ENCODE results near the gene FXYD6. TPM values are rescaled to one million over a fixed set of nuclear protein-coding genes. Genes with fewer than 3 reads are reported as not detected.

The FXYD6 gene
- total RNA-seq, 2 experiments from 2014 or later, result not detected

- CTCF ChIA-PET (ENCODE audit: unreplicated experiment), result no interaction called here
- no peak for DNase-seq (ENCODE audit: low spot score)
- no peaks in the 10 kb centered on the region for H3K4me1 ChIP-seq (ENCODE audit: insufficient read depth, low read length, poor library complexity, severe bottlenecking)
These were observed 45.4 kb upstream of the FXYD6 start for GRCh38 chr11:117921893-117922292.

GRCh38 chr11:117921456-117921855 lies 45.0 kb upstream of the FXYD6 start:
- H4K20me1 ChIP-seq (ENCODE audit: insufficient read depth, low read length), result no peaks in the 10 kb centered on the region
- intact Hi-C loops (cut with micrococcal nuclease; ENCODE audit: unreplicated experiment), result no loop called here
- no peak overlapping the region for H3K4me3 ChIP-seq (ENCODE audit: low read depth, low read length, poor library complexity, severe bottlenecking)
- ChIA-PET POLR2A (no interaction called here), CTCF (ENCODE audit: unreplicated experiment) (no interaction called here)
- TF ChIP-seq CTCF (conservative IDR thresholded peaks at IDR 0.05; ENCODE audit: low read length) (no peak), EZH2phosphoT487 (IDR thresholded peaks at IDR 0.05; ENCODE audit: borderline replicate concordance, low read depth, low read length) (no peak)
- H3K4me2 ChIP-seq (ENCODE audit: low read length), result no peak overlapping the region
- H3K9me3 ChIP-seq (ENCODE audit: low read length), result no peaks in the 10 kb centered on the region
- H3K36me3 ChIP-seq (ENCODE audit: insufficient read depth, low read length), result no peaks in the 10 kb centered on the region
- no peaks in the 10 kb centered on the region for H3K79me2 ChIP-seq (ENCODE audit: insufficient read depth, low read depth, low read length)
- no TSS peak for BruUV-seq (replicated peaks)
- no peak overlapping the region for H3K27ac ChIP-seq (ENCODE audit: low read depth, low read length, poor library complexity, severe bottlenecking)
- no peaks in the 10 kb centered on the region for H3K9me2 ChIP-seq (ENCODE audit: insufficient read depth, low read length)
- no peaks in the 10 kb centered on the region for H3K4me1 ChIP-seq (ENCODE audit: insufficient read depth, low read length, poor library complexity, severe bottlenecking)
- H2AFZ ChIP-seq (ENCODE audit: low read length), result no peak overlapping the region
- DNase-seq (ENCODE audit: low spot score), result no peak

More at GRCh38 chr11:117921893-117922292, 45.4 kb upstream of the FXYD6 start:
- Histone ChIP-seq H3K4me3 (ENCODE audit: low read depth, low read length, poor library complexity, severe bottlenecking) (no peak overlapping the region), H3K27ac (ENCODE audit: low read depth, low read length, poor library complexity, severe bottlenecking) (no peak overlapping the region), H3K9me2 (ENCODE audit: insufficient read depth, low read length) (no peaks in the 10 kb centered on the region), H4K20me1 (ENCODE audit: insufficient read depth, low read length) (no peaks in the 10 kb centered on the region), H3K36me3 (ENCODE audit: insufficient read depth, low read length) (no peaks in the 10 kb centered on the region), H3K79me2 (ENCODE audit: insufficient read depth, low read depth, low read length) (no peaks in the 10 kb centered on the region), H3K9me3 (ENCODE audit: low read length) (no peaks in the 10 kb centered on the region), H2AFZ (ENCODE audit: low read length) (no peak overlapping the region), H3K4me2 (ENCODE audit: low read length) (no peak overlapping the region)
- POLR2A ChIA-PET, result interaction anchor here (0.7 kb wide), 1 partner anchor 1199 kb away, joined by 3 read pairs; the partner anchor contains the start of gene HINFP
- TF ChIP-seq EZH2phosphoT487 (IDR thresholded peaks at IDR 0.05; ENCODE audit: borderline replicate concordance, low read depth, low read length), result no peak
- no peak for TF ChIP-seq CTCF (conservative IDR thresholded peaks at IDR 0.05; ENCODE audit: low read length)
- no TSS peak for BruUV-seq (replicated peaks)
- intact Hi-C loops (cut with micrococcal nuclease; ENCODE audit: unreplicated experiment), result no loop called here

- no TSS peak for BruUV-seq (replicated peaks)
- ChIA-PET CTCF (ENCODE audit: unreplicated experiment) (no interaction called here), POLR2A (no interaction called here)
- Histone ChIP-seq H4K20me1 (ENCODE audit: insufficient read depth, low read length) (no peaks in the 10 kb centered on the region), H3K36me3 (ENCODE audit: insufficient read depth, low read length) (no peaks in the 10 kb centered on the region), H3K27ac (ENCODE audit: low read depth, low read length, poor library complexity, severe bottlenecking) (no peak overlapping the region), H2AFZ (ENCODE audit: low read length) (no peak overlapping the region), H3K9me3 (ENCODE audit: low read length) (no peaks in the 10 kb centered on the region), H3K79me2 (ENCODE audit: insufficient read depth, low read depth, low read length) (no peaks in the 10 kb centered on the region), H3K4me2 (ENCODE audit: low read length) (no peak overlapping the region), H3K4me3 (ENCODE audit: low read depth, low read length, poor library complexity, severe bottlenecking) (no peak overlapping the region), H3K9me2 (ENCODE audit: insufficient read depth, low read length) (no peaks in the 10 kb centered on the region), H3K4me1 (ENCODE audit: insufficient read depth, low read length, poor library complexity, severe bottlenecking) (no peaks in the 10 kb centered on the region)
- DNase-seq (ENCODE audit: low spot score), result no peak
- intact Hi-C loops (cut with micrococcal nuclease; ENCODE audit: unreplicated experiment), result no loop called here
- no peak for TF ChIP-seq CTCF (conservative IDR thresholded peaks at IDR 0.05; ENCODE audit: low read length)
- no peak for TF ChIP-seq EZH2phosphoT487 (IDR thresholded peaks at IDR 0.05; ENCODE audit: borderline replicate concordance, low read depth, low read length)
These were observed 43.3 kb upstream of the FXYD6 start for GRCh38 chr11:117919781-117920221.

Measured in OCI-LY7 (cell line).